B cell (primary cell): Measurements from ENCODE around the gene CRACR2A. TPM values are rescaled to one million over a fixed set of nuclear protein-coding genes. Genes with fewer than 3 reads are reported as not detected.

Experiments used
- ATAC-seq: fragments of 200-7000 bp; cut with Tn5 transposase; one replicate; pipeline ENCODE4 v1.10.0; 2021; ENCODE audit warnings: low read depth, mild to moderate bottlenecking, moderate number of reproducible peaks, moderate library complexity
- CTCF ChIA-PET: fragments of 350-600 bp; sonication (Branson Sonifier 250); formaldehyde crosslinking; loops from one replicate; lab custom pipeline; 2021; ENCODE audit warnings: antibody characterized with exemption, inconsistent platforms; lab: Charles Lee
- POLR2A ChIA-PET: fragments of 350-600 bp; sonication (Branson Sonifier 250); formaldehyde crosslinking; loops from one replicate; lab custom pipeline; 2021; ENCODE audit warnings: antibody characterized with exemption; lab: Charles Lee
- DNase-seq: peaks from one replicate; pipeline ENCODE4 v3.0.0; 2013
- H2AFZ ChIP-seq: 2 replicates; pipeline ENCODE4 v1.6.1; 2012; ENCODE audit warnings: mild to moderate bottlenecking, low read depth, low read length; ENCODE audit not compliant: insufficient read depth, poor library complexity, severe bottlenecking
- H3K27ac ChIP-seq, 2 donors: 1 replicate in 1 of 2; 2 replicates in 1 of 2; pipeline ENCODE4 v1.5.1; 2012 to 2013; ENCODE audit warnings: low read length in 2 of 2, mild to moderate bottlenecking in 2 of 2, moderate library complexity in 1 of 2
- H3K27me3 ChIP-seq, 4 experiments: fragments of 200-600 bp in 1 of 4; sonication (generic) in 1 of 4; replicated peaks in 1 of 4; 1 replicate in 2 of 4; 2 replicates in 2 of 4; pipeline versions ENCODE4 v1.6.1 to v1.7.0; 2013 to 2016; ENCODE audit warnings: low read length in 3 of 4, mild to moderate bottlenecking in 2 of 4, mixed read lengths in 1 of 4, moderate library complexity in 1 of 4; ENCODE audit not compliant: insufficient read depth in 4 of 4, control insufficient read depth in 3 of 4; ENCODE audit errors: control extremely low read depth in 1 of 4
- H3K36me3 ChIP-seq, 2 experiments: replicated peaks in 1 of 2; 1 replicate in 1 of 2; 2 replicates in 1 of 2; pipeline versions ENCODE4 v1.6.1 to v1.7.1; 2013; ENCODE audit warnings: low read length in 1 of 2; ENCODE audit not compliant: insufficient read depth in 2 of 2, control insufficient read depth in 1 of 2; ENCODE audit errors: control extremely low read depth in 1 of 2, extremely low read depth in 1 of 2
- H3K4me1 ChIP-seq, 2 donors: fragments of 200-600 bp in 1 of 2; sonication (generic) in 1 of 2; 1 replicate in 1 of 2; 2 replicates in 1 of 2; pipeline versions ENCODE4 v1.5.1 to v1.6.1; 2013 to 2017; ENCODE audit warnings: low read length in 2 of 2; ENCODE audit not compliant: control insufficient read depth in 2 of 2, insufficient read depth in 2 of 2
- H3K4me2 ChIP-seq: replicated peaks from 2 replicates; pipeline ENCODE3; 2012; ENCODE audit warnings: mild to moderate bottlenecking, low read depth, low read length; ENCODE audit not compliant: poor library complexity, severe bottlenecking
- H3K4me3 ChIP-seq, 5 experiments: fragments of 200-600 bp in 1 of 5; sonication (generic) in 1 of 5; 1 replicate in 3 of 5; 2 replicates in 2 of 5; pipeline versions ENCODE4 v1.5.1 to v1.7.0; 2011 to 2016; ENCODE audit warnings: low read length in 4 of 5, mild to moderate bottlenecking in 4 of 5, low read depth in 2 of 5, control low read depth in 1 of 5, moderate library complexity in 1 of 5; ENCODE audit not compliant: insufficient read depth in 1 of 5; ENCODE audit errors: control extremely low read depth in 1 of 5, extremely low read depth in 1 of 5
- H3K79me2 ChIP-seq: fragments of 200-600 bp; sonication (generic); one replicate; pipeline ENCODE4 v1.6.0; 2016; ENCODE audit warnings: low read length; ENCODE audit not compliant: control insufficient read depth, insufficient read depth
- H3K9ac ChIP-seq: fragments of 200-600 bp; sonication (generic); 2 replicates; pipeline ENCODE4 v1.6.1; 2017; ENCODE audit warnings: mild to moderate bottlenecking, low read length, moderate library complexity
- H3K9me3 ChIP-seq, 3 donors: one replicate each; pipeline versions ENCODE4 v1.6.1 to v1.7.1; 2013; ENCODE audit warnings: low read length in 2 of 3; ENCODE audit not compliant: control insufficient read depth in 2 of 3, insufficient read depth in 1 of 3; ENCODE audit errors: control extremely low read depth in 1 of 3
- H4K20me1 ChIP-seq: 2 replicates; pipeline ENCODE4 v1.6.0; 2012; ENCODE audit warnings: mild to moderate bottlenecking, low read length; ENCODE audit not compliant: insufficient read depth, control insufficient read depth, poor library complexity, severe bottlenecking
- H3K27ac Mint-ChIP-seq: one replicate; pipeline ENCODE4 v1.8.0; 2021; ENCODE audit warnings: mixed read lengths
- H3K27me3 Mint-ChIP-seq: one replicate; pipeline ENCODE4 v1.8.0; 2021; ENCODE audit warnings: mixed read lengths
- H3K4me1 Mint-ChIP-seq: one replicate; pipeline ENCODE4 v1.8.0; 2021; ENCODE audit warnings: mixed read lengths
- H3K4me3 Mint-ChIP-seq: one replicate; pipeline ENCODE4 v1.8.0; 2021; ENCODE audit warnings: mixed read lengths
- H3K9me3 Mint-ChIP-seq: one replicate; pipeline ENCODE4 v1.8.0; 2022; ENCODE audit warnings: mixed read lengths; ENCODE audit not compliant: insufficient read depth
- CTCF ChIP-seq: fragments of 200-600 bp; IDR thresholded peaks from one replicate; pipeline ENCODE4 v1.8.0; 2022; ENCODE audit warnings: antibody characterized with exemption, mild to moderate bottlenecking
- EZH2 ChIP-seq: IDR thresholded peaks from 2 replicates; pipeline ENCODE4 v1.6.1; 2012; ENCODE audit warnings: borderline replicate concordance, low read depth, mild to moderate bottlenecking, moderate library complexity, low read length; ENCODE audit not compliant: insufficient read depth, poor library complexity, severe bottlenecking
- WGBS: methylation state at CpG from one replicate; pipeline ENCODE4 v1.1.5; 2013; ENCODE audit warnings: missing lambda C conversion rate; ENCODE audit not compliant: insufficient coverage; 5-methylcytosine and 5-hydroxymethylcytosine counted together
- intact Hi-C: fragments of 100-400 bp; cut with micrococcal nuclease; formaldehyde crosslinking; loops from one replicate; pipeline ENCODE4 v1.10.0; 2022
- polyA plus RNA-seq: library from polyadenylated mRNA; depleted of rRNA; stranded (reverse); fragments of >200 nt; gene quantifications from 2 replicates; pipeline ENCODE4 v1.2.3, GENCODE V29; 2012
- total RNA-seq, 2 donors: library from RNA; stranded (reverse); fragments of 120-200 nt in 1 of 2; gene quantifications; 1 replicate in 1 of 2; 2 replicates in 1 of 2; pipeline versions ENCODE4 v1.2.3 to v1.2.4, GENCODE V29; 2013 to 2022

CRACR2A gene
- total and polyA plus RNA-seq, 2 donors (not counting 1 experiment from before 2014, with no cell fraction given) = 15.2 to 26.1 TPM

DNA sequence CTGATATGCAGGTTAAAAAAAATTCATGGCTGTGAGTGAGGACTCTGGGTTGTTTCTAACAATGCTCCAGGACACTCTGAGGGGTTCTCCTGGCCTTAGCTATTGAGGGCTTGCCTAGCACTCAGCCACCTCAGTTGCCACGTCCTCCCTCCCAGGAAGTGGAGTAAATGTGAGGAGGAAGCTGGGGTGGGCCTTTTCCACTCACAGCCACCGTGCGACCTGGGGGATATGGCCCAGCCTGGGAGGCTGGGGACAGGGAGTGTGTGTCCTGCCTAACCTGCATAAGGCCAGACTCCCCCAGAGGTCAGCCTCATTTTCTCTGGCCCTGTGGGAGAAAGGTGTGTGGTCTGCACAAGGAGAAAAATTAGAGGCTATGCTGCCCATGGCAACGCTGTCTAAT lies 83.3 kb downstream of the CRACR2A start:
- Histone ChIP-seq H3K4me3 (no peak overlapping the region), H3K9me3 (no peaks in the 10 kb centered on the region), H3K4me2 (no peak overlapping the region), H3K4me1 (no peaks in the 10 kb centered on the region), H2AFZ (no peak overlapping the region), H3K27ac (no peak overlapping the region), H4K20me1 (no peaks in the 10 kb centered on the region), H3K27me3 (no peaks in the 10 kb centered on the region), H3K9ac (no peak overlapping the region), H3K79me2 (no peaks in the 10 kb centered on the region), H3K36me3 (peaks cover 12 to 88% of the 10 kb centered on the region in 2 experiments)
- H3K9me3 Mint-ChIP-seq = no peaks in the 10 kb centered on the region
- no peaks in the 10 kb centered on the region for H3K27me3 Mint-ChIP-seq
- POLR2A ChIA-PET = no interaction called here
- TF ChIP-seq EZH2 (no peak), CTCF (no peak)
- intact Hi-C loops = no loop called here
- WGBS = 80% methylated on average over 2 of the region's 4 CpGs
- no peaks in the 10 kb centered on the region for H3K4me1 Mint-ChIP-seq
- CTCF ChIA-PET = no interaction called here
- DNase-seq (no peak), ATAC-seq (no peak)
- no peak overlapping the region for H3K4me3 Mint-ChIP-seq
- no peak overlapping the region for H3K27ac Mint-ChIP-seq

- no peaks in the 10 kb centered on the region for H3K9me3 Mint-ChIP-seq
- H3K4me3 ChIP-seq = no peak overlapping the region
Measured at GRCh38 chr12:3668479-3669165, 84.3 kb downstream of the CRACR2A start.

More at GRCh38 chr12:3668479-3669165, 84.3 kb downstream of the CRACR2A start:
- no peak for DNase-seq
- no peak overlapping the region for H3K27ac Mint-ChIP-seq
- no peak overlapping the region for H3K27ac ChIP-seq
- no peak overlapping the region for H3K9ac ChIP-seq
- TF ChIP-seq EZH2 = no peak
- TF ChIP-seq CTCF = no peak
- H3K79me2 ChIP-seq = no peaks in the 10 kb centered on the region
- 97% methylated on average over 5 of the region's 5 CpGs for WGBS
- no peaks in the 10 kb centered on the region for H3K27me3 ChIP-seq
- H3K9me3 ChIP-seq = no peaks in the 10 kb centered on the region
- ChIA-PET POLR2A (no interaction called here), CTCF (interaction anchor here (0.8 kb wide), 1 partner anchor 11 kb away, joined by 3 read pairs; no protein-coding TSS in a partner anchor)
- H3K27me3 Mint-ChIP-seq = no peaks in the 10 kb centered on the region
- no peaks in the 10 kb centered on the region for H3K4me1 Mint-ChIP-seq
- no peaks in the 10 kb centered on the region for H3K4me1 ChIP-seq
- no peak overlapping the region for H3K4me2 ChIP-seq
- intact Hi-C loops = no loop called here
- H2AFZ ChIP-seq = no peak overlapping the region
- no peak for ATAC-seq
- H3K36me3 ChIP-seq = peaks cover 7 to 86% of the 10 kb centered on the region in 2 experiments
- no peak overlapping the region for H3K4me3 Mint-ChIP-seq
- H4K20me1 ChIP-seq = no peaks in the 10 kb centered on the region
